ENCODE results near the gene BAG1. TPM values are rescaled to one million over a fixed set of nuclear protein-coding genes. Genes with fewer than 3 reads are reported as not detected.

Gene BAG1
- total RNA-seq, 1 donor from 2014 or later = 98.5 TPM

DNA sequence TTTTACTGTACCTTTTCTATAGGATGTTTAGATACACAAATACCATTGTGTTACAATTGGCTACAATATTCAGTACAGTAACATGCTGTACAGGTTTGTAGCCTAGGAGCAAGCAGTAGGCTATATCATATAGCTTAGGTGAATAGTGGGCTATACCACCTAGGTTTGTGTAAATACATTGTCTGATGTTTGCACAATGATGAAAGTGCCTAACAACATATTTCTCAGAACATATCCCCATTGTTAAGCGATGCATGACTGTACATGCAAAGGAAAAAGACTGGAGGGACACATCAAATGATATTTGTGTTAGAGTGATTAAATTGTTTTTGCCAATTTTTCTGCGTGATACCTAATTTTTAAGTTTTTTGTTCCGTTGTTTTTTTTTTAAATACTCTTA is 5.6 kb upstream of the BAG1 start:
- peaks cover 94% of the 10 kb centered on the region for H3K36me3 ChIP-seq
- H3K4me1 ChIP-seq = peaks cover 15% of the 10 kb centered on the region
- intact Hi-C loops (cut with DNase I) = no loop called here

DNA sequence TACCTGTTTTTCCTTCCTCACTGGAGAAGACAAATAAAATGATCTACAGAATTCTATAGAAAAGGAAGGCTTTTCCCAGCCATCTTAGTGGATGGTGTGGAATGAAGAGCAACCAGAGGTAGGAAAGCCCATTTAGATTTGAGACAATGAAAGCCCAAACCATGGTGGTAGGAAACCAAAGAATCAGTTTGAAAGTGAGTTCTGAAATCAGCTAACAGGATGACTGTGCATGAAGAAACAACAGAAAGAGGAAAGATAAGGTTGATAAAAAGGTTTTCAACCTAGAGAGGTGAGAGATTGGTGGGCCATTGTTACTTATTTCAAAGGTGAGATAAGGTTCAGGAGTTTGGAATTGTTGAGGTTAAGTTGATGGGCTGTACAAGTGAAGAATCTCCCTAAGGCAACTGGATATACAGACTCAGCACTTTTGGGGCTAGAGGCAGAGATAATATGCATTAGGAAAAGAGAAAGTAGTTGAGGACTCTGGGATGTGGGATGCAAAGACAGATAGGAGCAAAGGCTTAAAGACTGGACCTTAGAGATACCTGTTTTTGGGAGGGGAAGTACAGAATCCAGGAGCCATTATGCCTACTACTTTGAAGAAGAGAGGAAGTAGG is 2.8 kb upstream of the BAG1 start:
- TF ChIP-seq, protein P1, sequence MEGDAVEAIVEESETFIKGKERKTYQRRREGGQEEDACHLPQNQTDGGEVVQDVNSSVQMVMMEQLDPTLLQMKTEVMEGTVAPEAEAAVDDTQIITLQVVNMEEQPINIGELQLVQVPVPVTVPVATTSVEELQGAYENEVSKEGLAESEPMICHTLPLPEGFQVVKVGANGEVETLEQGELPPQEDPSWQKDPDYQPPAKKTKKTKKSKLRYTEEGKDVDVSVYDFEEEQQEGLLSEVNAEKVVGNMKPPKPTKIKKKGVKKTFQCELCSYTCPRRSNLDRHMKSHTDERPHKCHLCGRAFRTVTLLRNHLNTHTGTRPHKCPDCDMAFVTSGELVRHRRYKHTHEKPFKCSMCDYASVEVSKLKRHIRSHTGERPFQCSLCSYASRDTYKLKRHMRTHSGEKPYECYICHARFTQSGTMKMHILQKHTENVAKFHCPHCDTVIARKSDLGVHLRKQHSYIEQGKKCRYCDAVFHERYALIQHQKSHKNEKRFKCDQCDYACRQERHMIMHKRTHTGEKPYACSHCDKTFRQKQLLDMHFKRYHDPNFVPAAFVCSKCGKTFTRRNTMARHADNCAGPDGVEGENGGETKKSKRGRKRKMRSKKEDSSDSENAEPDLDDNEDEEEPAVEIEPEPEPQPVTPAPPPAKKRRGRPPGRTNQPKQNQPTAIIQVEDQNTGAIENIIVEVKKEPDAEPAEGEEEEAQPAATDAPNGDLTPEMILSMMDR (IDR thresholded peaks at IDR 0.05) = no peak
- H3K4me1 ChIP-seq = peaks cover 27% of the 10 kb centered on the region
- no peak overlapping the region for H3K4me3 ChIP-seq
- no peaks in the 10 kb centered on the region for H3K27me3 ChIP-seq (ENCODE audit: low read depth)
- no peaks in the 10 kb centered on the region for H3K9me3 ChIP-seq
- DNase-seq (no peak), ATAC-seq (no peak)
- intact Hi-C loops (cut with DNase I) = no loop called here
- peaks cover 68% of the 10 kb centered on the region for H3K36me3 ChIP-seq
- H3K27ac ChIP-seq = no peak overlapping the region

More for the DNA sequence above, 5.6 kb upstream of the BAG1 start:
- TF ChIP-seq, protein P1 (IDR thresholded peaks at IDR 0.05) = no peak
- H3K27me3 ChIP-seq (ENCODE audit: low read depth) = no peaks in the 10 kb centered on the region
- ATAC-seq (no peak), DNase-seq (no peak)
- no peak overlapping the region for H3K4me3 ChIP-seq
- H3K9me3 ChIP-seq = no peaks in the 10 kb centered on the region
- H3K27ac ChIP-seq = no peak overlapping the region

DNA sequence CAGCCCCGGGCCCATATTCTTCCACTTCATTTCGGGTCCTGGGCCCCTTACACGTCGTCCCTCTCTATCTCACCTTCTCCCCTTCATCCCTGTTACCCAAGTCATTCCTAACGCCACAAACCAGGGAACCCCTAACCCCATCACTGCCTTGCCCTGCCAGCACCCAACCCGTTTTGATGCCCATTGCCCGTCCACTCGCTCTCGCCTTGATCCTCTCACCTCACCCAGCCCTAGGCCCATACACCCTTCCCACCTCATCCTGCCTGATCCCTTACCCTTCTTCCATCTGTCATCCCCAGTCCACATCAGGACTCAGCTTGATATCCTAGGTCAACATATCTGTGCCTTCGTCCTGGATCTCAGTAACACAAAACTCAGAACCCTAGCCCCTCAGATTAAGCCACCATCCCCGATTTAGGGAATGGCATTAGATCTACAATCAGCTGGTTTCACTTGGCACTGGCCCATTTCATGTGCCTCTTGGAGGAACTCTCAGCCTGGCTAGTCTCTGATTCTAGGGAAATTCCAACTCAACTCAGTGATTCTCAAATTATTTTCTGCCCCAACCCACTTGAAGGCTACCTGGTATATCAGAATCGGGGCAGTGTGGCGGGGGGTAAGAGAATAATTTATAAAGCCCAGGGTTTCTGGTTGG is 830 bp upstream of the BAG1 start:
- intact Hi-C loops (cut with DNase I) = no loop called here
- peaks cover 68% of the 10 kb centered on the region for H3K36me3 ChIP-seq
- peaks cover 28% of the 10 kb centered on the region for H3K4me1 ChIP-seq
- peak in 1 of 2 donors; percentile 0 for ATAC-seq
- DNase-seq = no peak
- no peaks in the 10 kb centered on the region for H3K27me3 ChIP-seq (ENCODE audit: low read depth)
- peak overlapping the region; percentile 93 for H3K4me3 ChIP-seq
- H3K9me3 ChIP-seq = no peaks in the 10 kb centered on the region
- peak overlapping the region; percentile 92 for H3K27ac ChIP-seq
- TF ChIP-seq, protein P1 (IDR thresholded peaks at IDR 0.05) = no peak

DNA sequence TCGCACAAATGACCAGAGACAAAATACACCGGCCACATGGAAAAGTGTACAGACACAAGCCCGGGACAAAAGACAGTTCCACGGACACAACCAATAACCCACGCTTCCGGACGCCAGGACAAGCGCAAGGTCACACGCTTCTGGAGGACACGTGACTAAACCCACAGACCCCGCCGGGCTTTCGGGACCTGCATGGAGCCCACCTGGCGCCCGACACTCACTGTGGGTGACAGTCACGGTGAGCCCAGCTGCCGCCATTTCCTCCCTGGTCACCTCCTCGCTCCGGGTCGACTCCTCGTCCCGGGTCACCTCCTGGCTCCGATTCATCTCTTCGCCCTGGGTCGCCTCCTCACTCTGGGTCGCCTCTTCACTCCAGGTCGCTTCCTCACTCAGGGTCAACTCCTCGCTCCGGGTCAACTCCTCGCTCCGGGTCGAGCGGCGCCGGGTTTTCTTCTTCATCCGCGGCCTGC is 470 bp downstream of the BAG1 start:
- Histone ChIP-seq H3K36me3 (peaks cover 68% of the 10 kb centered on the region), H3K4me3 (peak overlapping the region; percentile 93), H3K27ac (peak overlapping the region; percentile 92), H3K4me1 (peaks cover 28% of the 10 kb centered on the region), H3K9me3 (no peaks in the 10 kb centered on the region), H3K27me3 (ENCODE audit: low read depth) (no peaks in the 10 kb centered on the region)
- intact Hi-C loops (cut with DNase I) = no loop called here
- DNase-seq (peak; percentile 78), ATAC-seq (peak; percentile 7 to 42)
- TF ChIP-seq, protein P1 (IDR thresholded peaks at IDR 0.05) = no peak

DNA sequence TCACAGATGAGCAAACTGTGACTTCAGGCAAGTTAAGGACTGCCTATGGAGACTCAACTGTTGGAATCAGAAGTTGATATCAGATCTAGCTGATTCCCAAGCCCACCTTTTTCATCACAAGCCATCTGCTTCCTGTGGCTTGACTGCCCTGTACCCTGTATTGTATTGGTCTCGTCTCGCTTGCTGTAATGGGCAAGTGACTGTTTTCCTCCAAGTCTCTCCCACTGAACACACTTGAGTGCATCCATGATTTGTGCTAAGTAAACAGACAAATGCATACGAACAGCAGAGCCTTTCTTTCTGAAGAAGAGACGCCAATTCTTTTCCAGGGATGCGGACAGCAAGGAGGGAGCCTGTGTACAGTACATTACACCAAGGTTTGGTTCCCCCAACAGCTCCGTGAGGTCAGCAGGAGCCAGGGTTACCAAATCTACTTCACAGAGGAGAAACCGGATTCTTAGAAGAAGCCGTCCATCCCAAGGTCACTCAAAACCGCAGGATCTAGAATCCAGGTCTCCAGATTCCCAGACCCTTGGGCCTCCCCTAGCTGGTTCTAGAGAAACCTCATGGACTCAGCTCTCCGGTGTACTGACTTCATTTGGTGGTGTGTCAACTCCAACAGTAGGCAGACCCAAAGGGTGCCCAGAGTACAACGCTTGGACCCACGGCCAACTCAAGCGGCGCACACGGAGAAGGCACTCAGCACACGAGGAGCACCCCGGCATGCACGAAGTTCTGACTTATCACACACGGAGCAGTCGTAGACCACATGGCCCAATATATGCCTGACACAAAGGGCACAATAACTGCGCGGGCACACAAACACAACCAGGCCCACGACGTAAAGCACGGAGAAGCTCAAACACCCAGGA is 1.1 kb downstream of the BAG1 start:
- Histone ChIP-seq H3K36me3 (peaks cover 68% of the 10 kb centered on the region), H3K4me1 (peaks cover 28% of the 10 kb centered on the region), H3K27me3 (ENCODE audit: low read depth) (no peaks in the 10 kb centered on the region), H3K4me3 (peak overlapping the region; percentile 93), H3K27ac (peak overlapping the region; percentile 92), H3K9me3 (no peaks in the 10 kb centered on the region)
- ATAC-seq (peak; percentile 2 to 8), DNase-seq (no peak)
- TF ChIP-seq, protein P1 (IDR thresholded peaks at IDR 0.05) = no peak
- intact Hi-C loops (cut with DNase I) = no loop called here
